ENCODE measurements around the gene OR13C9.
"Not testable (repeated sequence)": the region's sequence is repeated elsewhere in the genome, so short reads cannot be mapped to it uniquely, and the experiment has no call there.

The OR13C9 gene, protein sequence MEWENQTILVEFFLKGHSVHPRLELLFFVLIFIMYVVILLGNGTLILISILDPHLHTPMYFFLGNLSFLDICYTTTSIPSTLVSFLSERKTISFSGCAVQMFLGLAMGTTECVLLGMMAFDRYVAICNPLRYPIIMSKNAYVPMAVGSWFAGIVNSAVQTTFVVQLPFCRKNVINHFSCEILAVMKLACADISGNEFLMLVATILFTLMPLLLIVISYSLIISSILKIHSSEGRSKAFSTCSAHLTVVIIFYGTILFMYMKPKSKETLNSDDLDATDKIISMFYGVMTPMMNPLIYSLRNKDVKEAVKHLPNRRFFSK

GRCh38 chr9:104618104-104618503 is at the start of gene OR13C9:
TSS of gene OR13C9 (minus strand) at chr9:104618204. CDS start at chr9:104618204, 0 bp downstream.
- DNase-seq (ENCODE audit: low spot score): no peak

DNA sequence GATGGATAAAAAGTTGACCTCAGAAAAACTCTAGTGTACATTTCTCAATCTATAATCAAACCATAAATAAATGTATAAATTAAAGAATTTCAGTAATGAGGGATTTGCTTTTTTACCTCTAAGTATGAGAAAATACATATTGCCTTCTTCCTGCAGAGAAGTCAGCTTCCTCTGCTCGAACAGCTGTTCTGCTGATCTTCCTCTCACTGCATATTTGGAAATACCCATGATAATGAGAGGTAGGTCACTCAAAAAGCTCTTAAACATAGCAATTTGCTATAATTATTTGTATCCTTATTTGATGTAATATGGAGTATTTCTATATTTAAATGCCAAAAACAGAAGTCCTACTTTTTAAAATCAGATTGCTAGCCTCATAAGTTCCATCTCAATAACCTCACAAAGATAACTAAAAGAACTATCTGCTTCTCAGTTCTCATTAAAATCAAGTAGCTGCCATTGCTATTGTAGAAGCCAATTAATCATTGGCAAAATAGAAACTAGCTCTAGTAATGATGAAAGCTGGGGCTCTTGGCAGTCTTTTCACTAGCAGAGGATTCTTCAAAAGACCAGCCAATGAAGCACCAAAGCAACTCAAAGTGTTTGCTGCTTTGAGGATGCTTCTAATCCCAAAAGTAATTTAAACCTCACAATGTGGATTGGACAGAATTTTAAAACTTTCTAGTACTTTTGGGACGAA is 40.6 kb upstream of the OR13C9 start:
- DNase-seq (ENCODE audit: low spot score): no peak

DNA sequence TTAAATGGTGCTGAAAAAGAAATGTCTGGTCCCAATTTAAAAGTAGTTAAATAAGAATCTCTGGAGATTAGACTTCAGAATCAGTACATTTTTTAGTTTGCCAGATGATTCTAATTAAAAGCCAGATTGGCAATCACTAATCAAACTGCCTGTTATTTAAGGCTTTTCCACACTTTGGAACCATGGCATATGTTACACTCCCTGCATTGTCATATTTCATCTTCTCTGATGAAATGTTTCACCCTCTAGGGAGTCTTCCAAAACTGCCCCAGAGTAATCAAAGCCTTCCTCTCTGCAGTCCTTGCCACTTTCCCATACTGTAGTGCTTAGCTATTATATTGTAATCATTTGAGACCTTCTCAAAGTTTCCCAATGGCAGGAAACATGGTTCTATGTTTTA is 17.5 kb upstream of the OR13C9 start:
- no peak for DNase-seq (ENCODE audit: low spot score)

- DNase-seq (ENCODE audit: low spot score): no peak
These were observed 16.0 kb upstream of the OR13C9 start for GRCh38 chr9:104633976-104634520.

- DNase-seq (ENCODE audit: low spot score): not testable (repeated sequence)
These were observed 8.0 kb upstream of the OR13C9 start for GRCh38 chr9:104625964-104626363.

DNA sequence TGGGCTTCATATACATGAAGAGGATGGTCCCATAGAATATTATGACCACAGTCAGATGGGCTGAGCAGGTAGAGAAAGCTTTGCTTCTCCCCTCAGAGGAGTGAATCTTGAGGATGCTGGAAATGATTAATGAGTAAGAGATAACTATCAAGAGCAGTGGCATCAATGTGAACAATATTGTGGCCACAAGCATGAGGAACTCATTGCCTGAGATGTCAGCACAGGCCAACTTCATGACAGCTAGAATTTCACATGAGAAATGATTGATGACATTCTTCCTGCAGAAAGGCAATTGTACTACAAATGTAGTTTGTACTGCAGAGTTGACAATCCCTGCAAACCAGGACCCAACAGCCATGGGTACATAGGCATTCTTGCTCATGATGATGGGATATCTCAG is 586 bp downstream of the OR13C9 start:
- DNase-seq (ENCODE audit: low spot score): no peak

- DNase-seq (ENCODE audit: low spot score): no peak
These were observed 6.8 kb downstream of the OR13C9 start for GRCh38 chr9:104611213-104611612.

DNA sequence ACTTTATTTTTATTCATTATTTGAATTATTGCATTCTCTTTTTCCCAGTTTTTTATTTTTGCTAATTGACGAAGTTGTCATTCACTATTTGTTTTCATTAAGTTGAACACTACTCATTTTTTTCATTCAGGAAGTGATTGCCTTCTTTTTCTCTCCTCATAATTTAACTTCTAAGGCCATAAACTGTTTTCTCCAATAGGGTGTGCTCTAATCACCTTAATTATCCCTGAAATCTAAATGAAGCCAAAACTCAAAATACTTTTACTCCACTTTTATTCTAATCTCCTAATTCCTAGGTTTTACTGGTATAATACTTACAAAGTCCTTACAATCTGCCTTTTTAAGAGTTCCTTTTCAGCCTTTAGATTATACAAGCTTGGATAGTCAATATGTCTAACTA is 9.7 kb downstream of the OR13C9 start:
- no peak for DNase-seq (ENCODE audit: low spot score)

DNA sequence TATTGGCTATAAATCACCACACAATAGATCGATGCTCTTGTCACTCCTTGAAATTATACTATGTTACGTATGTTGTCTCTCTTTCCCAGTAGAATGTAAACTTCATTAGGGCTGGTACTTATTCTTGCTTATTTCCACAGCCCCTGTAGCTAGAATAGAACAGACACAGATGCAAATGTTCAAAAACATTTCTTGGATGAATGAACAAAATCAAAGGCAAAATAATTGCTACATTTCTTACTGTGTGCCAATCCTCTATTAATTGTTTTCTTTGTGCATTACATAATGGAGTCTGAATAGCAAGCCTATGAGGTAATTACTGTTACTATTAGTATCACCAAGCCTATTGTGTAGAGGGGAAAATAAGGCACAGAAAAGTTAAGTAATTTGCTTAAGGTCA is 11.9 kb downstream of the OR13C9 start:
- DNase-seq (ENCODE audit: low spot score): no peak

DNA sequence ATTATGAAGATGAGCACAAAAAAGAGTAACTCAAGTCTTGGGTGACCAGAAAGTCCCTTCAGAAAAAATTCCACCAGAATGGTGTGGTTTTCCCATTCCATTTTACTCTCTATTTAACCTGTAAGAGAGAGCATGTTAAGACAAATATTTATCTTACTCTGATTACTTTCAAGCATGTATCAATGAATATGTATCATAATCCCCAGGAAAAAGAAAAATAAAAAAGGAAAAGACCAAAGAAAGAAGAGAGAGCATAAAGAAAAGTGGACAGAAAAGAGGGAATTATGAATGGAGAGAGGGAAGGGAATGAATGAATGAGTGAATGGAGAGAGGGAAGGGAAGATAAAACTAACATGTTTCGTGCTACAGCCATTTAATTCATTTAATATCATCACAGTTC is 12.5 kb downstream of the OR13C9 start, which contains the start of gene OR13C2:
Gene OR13C2, minus strand, starts transcription at position 101 of the 400 bp plus-strand sequence. Its CDS starts 0 bp downstream, at position 101.
- DNase-seq (ENCODE audit: low spot score): not testable (repeated sequence)

DNA sequence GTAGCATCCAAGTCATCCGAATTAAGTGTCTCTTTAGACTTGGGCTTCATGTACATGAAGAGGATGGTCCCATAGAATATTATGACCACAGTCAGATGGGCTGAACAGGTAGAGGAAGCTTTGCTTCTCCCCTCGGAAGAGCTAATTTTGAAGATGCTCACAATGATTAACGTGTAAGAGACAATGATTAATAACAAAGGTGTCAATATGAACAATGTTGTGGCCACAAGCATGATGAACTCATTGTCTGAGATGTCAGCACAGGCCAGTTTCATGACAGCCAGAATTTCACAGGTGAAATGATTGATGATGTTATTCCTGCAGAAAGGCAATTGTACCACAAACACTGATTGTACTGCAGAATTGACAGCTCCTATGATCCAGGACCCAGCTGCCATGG is 13.2 kb downstream of the OR13C9 start:
- no peak for DNase-seq (ENCODE audit: low spot score)

GRCh38 chr9:104599313-104599712 is 18.7 kb downstream of the OR13C9 start, which contains the start of gene OR13C5:
TSS of gene OR13C5 (minus strand) at chr9:104599413. CDS start at chr9:104599413, 0 bp downstream.
- DNase-seq (ENCODE audit: low spot score): not testable (repeated sequence)

DNA sequence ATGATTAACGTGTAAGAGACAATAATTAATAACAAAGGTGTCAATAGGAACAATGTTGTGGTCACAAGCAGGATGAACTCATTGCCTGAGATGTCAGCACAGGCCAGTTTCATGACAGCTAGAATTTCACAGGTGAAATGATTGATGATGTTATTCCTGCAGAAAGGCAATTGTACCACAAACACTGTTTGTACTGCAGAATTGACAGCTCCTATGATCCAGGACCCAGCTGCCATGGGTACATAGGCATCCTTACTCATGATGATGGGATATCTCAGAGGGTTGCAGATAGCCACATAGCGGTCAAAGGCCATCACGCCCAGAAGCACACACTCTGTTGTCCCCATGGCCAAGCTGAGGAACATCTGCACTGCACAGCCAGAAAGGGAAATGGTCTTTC is 19.3 kb downstream of the OR13C9 start:
- not testable (repeated sequence) for DNase-seq (ENCODE audit: low spot score)

GRCh38 chr9:104589626-104590025 is 28.4 kb downstream of the OR13C9 start:
- DNase-seq (ENCODE audit: low spot score): no peak

GRCh38 chr9:104586496-104587180 is 31.4 kb downstream of the OR13C9 start:
- no peak for DNase-seq (ENCODE audit: low spot score)

GRCh38 chr9:104580562-104580961 is 37.4 kb downstream of the OR13C9 start:
- no peak for DNase-seq (ENCODE audit: low spot score)

DNA sequence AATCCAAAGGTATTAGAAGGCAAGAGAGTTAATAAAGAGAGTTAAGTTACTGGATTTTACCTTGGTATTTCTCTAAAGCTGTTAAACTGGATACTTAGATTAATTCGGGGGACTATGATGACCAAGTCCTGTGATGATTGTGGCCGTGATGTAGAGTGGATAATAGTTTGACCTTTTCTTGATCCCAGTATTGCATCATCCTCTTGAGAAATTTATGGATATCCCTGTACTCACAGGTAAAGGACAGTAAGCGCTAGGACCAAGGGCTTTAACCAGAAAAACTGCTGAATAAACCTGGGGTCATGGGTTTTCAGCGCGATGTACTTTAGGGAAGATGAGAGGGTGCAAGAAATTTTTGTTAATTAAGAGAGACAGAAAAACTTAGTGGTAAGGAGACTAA is 40.7 kb downstream of the OR13C9 start:
- DNase-seq (ENCODE audit: low spot score): no peak

GRCh38 chr9:104575456-104575855 is 42.5 kb downstream of the OR13C9 start:
- no peak for DNase-seq (ENCODE audit: low spot score)

DNA sequence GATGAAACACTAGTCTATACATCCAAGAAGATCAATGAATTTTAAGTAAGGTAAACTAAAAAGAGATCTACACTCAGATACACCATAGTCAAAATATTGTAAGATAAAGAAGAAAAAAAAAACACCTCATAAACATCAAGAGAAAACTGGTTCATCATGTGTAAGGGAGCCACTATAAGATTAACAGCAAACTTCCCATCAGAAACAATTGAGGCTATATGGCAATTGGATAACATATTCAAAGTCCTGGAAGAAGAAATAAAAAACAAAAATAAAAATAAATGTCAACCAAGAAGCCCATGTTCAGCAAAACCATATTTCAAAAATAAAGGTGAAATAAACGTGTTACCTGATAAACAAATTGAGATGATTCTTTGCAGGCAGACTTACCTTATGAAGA is 45.4 kb downstream of the OR13C9 start:
- no peak for DNase-seq (ENCODE audit: low spot score)

GRCh38 chr9:104568868-104569267 is 49.1 kb downstream of the OR13C9 start, which contains the start of gene OR13C8:
TSS of gene OR13C8 (plus strand) at chr9:104569168. CDS start at chr9:104569168, 0 bp downstream.
- DNase-seq (ENCODE audit: low spot score): no peak

All from CD4-positive, alpha-beta T cell treated with Interleukin-6 at 100 ng/mL for 8 hours (primary cell).